GM21529 (cell line): Measurements from ENCODE around the gene PYROXD2.
A peak's percentile ranks its signal among the peaks of the same experiment; 100 is the strongest.
"Not testable (repeated sequence)": the region's sequence is repeated elsewhere in the genome, so short reads cannot be mapped to it uniquely, and the experiment has no call there.

ENCODE experiments used
- ATAC-seq: cut with Tn5 transposase; IDR thresholded peaks from one replicate; pipeline ENCODE4 v1.9.1; 2021; ENCODE audit not compliant: unreplicated experiment

Gene PYROXD2

DNA sequence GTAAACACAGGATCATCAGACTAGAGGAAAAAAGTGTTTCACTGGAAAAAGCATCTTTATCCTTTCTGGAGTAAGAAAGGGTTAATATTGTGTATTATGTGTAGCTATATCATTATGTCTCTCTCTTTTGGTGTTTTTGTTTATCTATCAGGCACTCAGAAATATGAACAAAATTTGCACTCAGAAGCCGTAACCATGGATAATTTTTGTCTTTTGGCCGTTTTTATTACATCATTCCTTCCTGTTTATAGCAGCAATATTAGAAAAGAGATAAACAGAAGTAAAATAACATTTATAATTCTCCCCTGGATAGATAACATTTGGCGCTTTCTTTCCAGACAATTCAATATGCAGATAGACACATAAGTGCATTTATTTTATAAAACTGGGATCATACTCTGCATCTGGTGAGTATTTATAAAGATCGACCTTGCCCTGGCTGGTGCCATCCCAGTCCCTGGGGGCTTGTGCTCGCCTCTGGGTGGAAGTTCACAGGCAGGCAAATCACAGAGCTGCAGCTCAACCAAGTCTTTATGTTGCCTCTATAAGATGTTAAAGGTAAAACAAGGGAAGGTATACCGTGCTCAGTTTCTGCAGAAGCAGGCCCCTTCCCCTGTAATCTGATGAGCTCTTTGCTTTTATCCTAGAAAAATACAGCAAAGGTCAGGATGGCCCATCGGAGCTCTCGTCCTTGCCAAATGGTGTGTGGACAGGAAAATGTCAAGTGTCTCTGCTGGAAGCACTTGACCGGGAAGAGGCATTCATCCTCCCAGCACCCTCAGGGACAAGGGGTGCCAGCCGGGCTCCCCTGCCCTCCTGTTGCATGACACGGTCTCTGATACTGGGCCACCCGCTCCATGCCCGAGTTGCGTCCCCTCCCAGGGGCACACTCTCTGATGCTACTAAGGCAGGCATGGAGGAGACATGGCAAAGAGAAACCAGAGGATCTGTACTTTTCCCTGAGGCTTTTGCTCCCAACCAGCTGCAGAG is 43.9 kb downstream of the PYROXD2 start:
- no peak for ATAC-seq

DNA sequence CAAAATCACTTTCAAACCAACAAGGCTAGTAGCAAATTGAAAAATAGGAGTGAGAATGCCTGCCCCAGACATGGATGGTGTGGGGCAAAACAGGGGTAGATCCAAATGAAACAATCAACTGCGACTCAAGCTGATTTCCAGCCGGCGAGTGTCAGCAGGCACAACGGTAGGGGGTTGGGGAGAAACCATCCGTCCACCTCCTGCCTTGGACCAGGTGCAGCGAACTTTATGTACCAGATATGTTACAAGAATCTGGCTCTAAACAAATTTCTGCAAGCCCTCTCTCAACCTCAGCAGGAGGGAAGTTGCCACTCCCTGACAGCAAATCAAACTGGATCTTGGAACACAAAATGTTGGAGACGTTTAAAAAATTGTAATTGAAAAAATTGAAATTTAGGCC is 45.2 kb downstream of the PYROXD2 start:
- ATAC-seq, result no peak

DNA sequence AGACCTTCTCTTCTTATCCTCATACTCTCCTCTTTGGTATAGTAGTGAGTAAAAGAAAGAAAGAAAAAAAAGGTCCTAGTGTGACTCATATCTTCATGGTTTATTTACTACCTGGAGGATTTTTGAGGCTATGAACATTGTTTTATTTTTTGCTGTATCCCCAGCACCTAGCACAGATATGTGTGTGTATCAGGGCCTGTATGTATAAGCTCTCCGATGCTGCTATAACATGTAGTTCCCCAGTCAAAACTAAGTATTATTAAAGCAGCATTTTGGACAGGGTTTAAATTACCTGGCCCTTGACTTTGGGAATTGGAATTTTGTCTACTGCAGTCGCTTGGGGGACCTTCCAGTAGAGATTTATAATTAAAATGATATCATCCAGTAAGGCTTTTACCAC is 46.3 kb downstream of the PYROXD2 start:
- no peak for ATAC-seq

DNA sequence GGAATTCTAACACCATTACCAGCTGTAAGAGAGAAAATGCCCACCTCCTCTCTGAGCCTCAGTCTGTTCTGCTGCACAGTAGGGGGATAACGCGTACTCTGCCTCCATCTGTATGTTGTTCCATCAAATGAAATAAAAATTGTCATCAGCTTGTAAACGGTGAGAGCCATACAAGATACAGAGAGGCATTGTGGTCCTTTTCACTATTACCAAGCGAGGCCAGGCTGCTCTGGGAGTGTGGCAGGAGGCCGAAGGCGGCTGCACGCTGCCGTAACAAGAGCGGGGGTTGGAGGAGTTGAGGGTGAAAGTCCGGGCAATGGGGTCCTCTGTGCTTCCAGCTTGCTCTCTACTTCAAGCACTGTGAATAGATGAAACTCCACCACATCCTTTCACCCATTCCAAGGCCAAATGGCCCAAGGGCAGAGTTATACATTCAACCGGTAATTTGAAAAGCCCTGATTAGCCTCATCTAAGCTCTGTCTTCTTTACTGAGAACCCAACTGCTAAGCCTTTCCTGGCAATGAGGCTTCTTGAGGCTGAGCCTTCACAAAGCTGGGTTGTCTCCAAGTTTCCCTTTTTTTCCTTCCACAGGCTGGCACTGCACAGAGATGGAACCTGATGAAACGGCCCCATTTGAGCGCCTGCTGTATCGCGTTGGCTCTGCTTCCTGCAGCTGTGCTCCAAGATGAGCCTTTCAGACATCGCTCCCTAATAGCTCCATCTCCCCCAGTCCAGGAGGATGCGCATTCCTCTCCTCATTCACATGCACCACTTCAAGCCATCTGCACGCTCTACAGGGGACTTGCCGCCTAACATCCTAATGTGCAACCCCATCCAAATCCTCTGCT is 47.2 kb downstream of the PYROXD2 start:
- no peak for ATAC-seq

DNA sequence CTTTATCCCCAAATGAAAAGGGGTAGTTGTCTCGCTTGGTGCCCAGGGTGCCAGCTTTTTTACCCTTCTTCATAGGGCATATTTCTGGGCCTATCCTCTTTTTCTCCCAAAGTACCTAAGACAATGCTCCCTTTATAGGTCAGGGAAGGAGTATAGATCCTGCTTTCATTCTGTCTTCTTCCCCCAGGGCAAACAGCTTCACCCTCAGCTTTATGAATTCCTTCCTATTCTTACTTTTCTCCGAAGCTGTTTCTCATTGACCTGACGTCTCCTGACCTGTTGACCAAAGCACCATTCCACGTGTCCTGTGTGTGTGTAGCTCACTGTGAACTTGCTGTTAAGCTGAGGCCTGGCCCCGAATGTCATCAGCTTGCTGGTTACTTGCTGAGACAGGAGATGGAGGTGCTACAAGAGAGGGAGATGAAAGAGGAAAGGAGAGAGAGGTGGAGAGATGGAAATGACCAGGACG is 48.9 kb downstream of the PYROXD2 start:
- no peak for ATAC-seq

DNA sequence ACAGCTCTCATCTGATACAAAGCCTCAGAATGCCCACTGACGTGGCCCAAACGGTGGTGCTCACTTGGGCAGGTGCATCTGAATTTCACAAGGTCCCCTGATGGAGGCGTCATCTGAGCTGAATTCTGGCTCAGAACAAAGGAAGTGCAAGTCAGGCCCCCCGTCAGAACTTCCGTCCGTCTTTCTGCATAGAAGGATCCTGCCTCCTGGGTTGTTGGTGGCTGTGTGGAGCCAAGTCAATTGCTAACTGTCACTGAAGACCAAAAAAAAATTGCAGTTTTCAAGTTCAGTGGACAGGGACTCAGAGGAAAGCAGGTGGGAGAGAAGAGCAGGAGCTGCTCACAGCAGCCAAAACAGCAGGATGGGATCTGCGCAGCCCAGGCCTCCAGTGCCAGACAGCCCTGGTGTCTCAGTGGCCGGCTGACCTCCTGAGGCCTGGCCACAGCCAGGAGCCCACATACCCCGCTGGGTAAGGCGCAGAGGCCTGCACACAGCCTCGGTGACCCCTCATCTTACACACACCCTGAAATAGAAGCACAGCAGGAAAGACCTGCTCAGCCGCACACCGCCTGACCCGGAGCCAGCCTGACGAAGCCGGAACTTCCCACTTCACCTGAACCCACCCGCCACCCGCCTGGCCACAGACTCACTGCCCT is 49.4 kb downstream of the PYROXD2 start:
- ATAC-seq, result no peak

DNA sequence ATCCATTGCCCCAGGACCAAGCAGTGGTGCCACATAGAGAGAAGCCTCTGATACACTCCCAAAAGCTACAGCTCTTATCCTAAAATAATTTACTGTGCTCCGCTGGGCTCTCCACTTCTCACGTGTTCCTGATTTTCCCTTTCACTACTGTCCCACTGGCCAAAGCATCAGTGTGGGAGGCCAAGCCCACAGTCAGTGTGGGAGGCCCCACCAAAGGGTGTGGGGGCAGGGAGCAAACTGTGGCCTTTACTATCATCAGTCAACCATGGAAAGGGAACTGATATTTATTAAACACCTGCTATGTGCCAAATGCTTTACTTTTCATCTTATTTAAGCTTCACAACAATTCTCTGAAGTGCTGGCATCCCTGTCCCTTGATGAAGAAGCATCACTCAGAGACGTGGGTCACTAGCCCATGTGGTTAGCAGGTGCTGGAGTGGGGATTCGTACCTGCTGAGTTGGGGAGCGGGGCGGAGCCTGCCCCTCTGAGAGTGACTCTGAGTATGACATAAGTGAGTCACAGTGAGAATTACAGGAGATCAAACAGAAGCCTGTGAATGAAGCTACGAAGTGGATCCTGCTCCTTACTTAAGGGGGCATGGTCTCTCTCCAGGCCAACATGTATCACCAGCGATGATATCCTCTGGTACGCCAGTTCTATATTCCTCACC is 50.4 kb downstream of the PYROXD2 start:
- ATAC-seq, result no peak

DNA sequence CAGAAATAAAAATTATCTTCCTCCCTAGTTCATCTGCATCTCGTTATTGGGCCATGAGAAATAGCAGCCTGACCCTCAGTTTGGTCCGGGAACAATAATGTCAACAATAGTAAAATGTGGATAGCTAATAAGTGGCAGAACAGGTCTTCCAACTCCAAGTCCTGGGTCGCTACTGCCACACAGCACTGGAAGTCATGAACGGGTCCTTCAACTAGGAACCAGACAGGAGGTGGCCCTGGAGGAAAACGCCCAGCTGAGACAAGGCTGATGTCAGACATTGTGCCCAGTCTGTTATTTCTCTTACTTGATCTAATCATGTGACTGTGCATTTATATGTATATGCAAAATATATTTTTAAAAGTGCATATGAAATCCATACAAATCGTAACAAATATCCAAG is 51.8 kb downstream of the PYROXD2 start:
- no peak for ATAC-seq

DNA sequence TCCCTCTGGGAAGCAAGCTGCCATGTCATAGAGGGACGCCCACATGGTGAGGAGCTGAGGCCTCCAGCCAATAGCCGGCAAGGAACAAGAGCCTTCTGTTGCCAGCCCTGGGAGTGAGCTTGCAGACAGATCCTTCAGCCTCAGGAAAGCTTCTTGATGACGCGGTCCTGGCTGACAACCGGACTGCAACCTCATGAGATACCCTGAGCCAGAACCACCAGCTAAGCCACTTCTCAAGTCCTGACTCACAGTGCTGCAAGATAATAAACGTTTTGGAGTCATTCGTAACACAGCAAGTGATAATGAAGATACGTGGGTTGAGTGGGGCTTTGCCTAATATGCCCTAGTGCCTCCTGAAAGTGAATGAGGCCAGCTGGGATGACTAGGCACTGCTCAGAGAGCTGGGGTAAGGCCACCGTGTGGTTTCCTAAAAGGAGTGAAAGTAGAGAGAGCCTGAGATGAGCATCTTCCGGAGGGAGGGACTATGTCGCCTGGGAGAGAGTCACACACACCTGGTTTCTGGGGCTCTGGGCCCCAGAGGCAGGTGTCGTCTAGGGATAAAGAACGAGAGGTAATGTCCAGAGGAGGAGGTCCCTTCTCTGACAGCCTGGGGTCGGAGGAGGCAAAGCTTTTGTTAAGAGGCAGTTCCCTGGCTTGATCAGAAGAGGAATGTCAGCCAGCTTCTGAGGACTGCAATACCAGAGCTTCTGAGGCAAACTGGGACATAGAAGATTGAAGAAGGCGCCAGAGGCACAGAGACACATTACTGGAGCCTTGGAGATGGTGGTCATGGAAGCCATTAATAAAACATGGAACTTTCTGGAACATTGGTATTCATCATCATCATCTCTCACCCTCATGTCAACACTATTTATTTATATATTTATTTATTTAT is 53.6 kb downstream of the PYROXD2 start:
- ATAC-seq, result peak; percentile 97

DNA sequence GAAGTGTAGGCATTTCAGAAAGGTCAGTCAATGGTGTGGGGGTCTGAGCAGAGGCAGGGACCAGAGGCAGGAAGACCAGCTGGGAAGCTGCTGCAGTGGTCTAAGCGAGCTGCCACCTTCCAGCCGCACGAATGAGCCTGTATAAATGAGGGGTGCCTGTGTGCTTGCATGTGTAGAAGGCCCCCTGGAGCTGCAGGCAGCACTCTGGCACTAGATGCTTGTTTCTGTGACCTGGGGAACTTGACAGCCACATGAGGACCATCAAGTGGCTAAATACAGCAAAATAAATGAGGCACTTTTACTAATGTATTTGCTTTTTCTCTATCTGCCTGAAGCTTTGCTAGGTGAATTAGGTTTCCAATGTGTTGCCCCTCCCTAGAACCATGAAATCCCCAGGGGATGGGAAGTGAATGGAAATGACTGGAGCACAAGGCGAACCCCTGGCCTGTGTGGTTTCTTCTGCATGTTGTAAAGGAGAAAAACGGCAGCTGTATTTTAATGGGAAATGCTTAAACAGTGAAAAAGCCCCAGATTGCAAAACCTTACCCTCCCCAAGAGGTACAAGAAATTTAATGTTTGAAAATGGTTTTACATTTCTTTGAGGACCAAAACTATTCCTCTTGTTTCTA is 57.7 kb downstream of the PYROXD2 start:
- no peak for ATAC-seq

DNA sequence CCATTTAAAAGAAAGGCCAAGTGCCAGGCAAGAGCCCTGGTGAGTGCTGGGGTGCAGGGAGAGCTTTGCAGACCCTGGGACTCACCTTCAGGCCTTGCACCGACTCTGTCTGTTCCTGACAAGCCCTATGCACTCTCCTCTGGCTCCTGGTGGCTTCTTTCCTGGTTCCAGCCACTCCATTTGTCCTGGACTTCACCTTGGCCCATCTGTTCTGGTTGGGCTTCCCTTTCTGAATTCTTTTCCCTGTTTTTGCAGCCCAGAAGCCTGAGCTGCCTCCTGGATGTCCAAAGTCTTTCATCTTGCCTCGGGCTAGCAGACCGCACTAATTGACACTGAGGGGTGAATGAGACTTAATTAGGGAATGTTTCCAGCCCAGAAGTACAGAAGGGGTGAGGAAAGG is 60.5 kb downstream of the PYROXD2 start:
- ATAC-seq, result no peak

DNA sequence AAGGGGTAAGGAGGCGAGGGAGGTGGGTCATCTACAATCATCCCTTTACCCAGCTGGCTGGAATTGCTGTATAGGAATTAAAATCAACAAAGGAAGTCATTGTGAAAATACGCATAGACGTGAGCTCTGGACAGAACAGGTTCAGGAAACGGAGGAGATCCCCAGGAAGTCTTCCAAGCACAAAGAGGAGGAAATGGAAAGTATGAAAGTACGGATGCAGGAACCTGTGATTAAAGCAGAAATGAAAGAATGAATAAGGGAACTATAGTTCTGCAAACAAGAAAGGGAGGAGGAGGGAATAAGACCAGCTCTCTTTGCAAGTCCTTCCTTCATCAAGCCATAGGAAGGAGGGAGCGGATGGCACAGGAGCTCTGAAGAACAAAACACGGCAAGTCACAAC is 61.8 kb downstream of the PYROXD2 start:
- no peak for ATAC-seq

DNA sequence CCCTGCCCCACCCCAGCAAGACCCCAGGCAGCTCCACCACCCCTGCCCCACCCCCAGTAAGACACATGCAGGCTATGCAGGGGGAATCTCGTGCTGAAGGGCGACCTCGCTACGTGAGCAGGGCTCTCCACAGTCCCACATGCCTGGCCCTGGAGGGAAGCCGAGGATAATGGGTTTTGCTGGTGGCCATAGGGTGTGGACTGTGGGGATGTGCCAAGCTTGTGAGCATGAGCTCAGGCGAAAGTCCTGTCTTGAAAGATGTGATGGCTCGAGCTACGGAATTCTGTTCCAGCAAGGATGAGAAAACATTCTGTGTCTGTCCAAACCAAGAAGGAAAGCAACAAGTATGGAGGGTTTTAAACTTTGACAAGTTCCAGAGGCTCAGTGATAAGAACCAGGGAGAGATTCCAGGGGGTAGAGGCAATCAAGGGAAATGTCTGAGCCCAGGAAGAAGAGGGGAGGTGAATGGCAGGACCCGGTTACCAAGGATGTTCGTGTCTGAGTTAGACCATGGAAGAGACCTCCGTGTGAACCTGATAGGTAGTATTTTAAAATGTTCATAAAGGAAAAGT is 63.1 kb downstream of the PYROXD2 start:
- ATAC-seq, result no peak

DNA sequence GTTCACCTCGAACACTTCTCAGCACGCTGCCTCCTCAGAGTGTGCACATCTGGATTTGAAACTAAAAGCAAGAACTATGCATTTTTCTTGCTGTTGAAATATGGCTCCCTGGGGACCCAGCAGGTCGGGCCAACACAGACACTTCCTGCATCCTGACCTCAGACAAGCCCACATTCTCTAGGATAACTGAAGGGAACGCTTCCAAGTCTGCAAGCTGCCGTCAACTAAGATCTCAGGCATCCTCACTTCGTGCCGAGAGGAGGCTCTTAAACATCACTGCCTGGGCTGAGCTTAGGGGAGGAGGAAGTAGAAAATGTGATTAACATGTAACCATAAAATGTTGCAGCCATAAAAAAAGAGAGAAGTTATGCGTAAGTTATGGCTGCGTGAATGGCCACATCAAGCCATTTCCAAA is 65.5 kb downstream of the PYROXD2 start:
- peak; percentile 76 for ATAC-seq

DNA sequence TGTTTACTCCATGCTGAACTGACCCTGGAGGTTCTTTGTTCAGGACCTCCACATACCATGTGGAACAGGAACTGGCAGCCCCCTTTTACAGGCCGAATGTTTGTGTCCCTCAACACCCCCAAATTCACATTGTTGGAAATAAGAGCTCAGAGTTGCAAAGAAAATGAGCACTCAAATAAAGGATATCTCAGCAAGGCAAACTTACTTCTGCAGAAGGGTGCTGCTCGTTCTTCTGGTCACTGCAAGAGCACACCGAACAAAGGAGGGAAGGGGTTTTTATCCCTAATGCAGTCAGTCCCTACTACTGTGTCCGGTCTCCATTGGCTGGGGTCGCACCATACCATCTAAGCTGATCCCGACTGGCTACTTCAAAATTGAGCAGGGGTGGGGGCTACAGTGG is 68.1 kb downstream of the PYROXD2 start:
- ATAC-seq, result no peak

DNA sequence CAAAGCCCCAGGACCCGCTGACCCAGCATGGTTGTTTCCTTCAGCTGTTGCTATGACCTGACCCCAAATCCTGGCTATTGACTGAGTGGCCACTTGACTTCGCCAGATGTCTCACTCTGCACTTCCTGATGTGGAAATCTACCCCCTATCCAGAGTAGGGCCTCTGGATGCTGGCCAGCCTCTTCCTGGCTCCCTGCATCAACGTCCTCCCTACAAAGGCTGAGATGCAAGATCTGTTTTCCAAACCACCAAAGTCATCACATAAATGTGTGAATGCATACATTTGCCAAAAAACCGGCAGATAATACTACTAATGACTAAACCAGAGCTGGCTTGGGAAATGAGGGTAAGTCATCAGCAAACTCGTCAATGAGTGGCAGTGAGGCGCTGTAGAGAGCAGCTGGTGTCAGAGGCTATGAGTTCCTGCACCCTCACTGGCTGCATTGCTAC is 70.4 kb downstream of the PYROXD2 start:
- no peak for ATAC-seq

DNA sequence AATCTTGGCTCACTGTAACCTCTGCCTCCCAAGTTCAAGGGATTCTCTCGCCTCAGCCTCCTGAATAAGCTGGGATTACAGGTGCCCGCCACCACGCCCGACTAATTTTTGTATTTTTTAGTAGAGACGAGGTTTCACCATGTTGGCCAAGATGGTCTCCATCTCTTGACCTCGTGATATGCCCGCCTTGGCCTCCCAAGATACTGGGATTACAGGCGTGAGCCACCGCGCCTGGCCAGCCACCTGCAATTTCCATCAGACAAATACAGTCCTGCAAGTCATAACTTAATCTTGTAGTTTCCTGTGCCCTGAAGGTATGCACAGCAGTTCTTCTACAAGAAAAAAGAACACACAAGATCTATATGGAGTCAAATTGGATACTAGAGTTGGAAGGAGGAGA is 73.3 kb downstream of the PYROXD2 start:
- not testable (repeated sequence) for ATAC-seq

DNA sequence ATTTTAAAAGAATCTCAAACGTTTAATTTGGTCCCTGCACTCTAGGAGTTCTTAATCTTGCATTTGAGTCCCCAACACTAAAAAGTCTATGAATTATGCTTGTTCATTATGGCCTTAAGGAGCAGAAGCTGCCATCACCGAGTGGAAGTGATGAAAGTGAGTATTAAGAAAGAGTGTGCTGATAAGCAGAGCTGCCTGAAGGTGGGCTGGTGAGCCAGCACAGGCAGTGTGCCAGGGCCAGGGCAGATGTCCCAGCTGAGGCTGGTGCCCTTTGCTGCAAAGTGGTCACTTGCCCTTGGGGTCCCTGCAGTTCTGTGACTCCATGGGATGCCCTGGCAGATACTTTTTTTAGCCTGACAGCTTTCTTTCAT is 74.1 kb downstream of the PYROXD2 start:
- no peak for ATAC-seq
